HG03139 (cell line): ENCODE data around the gene RIN2.

Source experiments
- ATAC-seq: cut with Tn5 transposase; IDR thresholded peaks from one replicate; pipeline ENCODE4 v1.9.1; 2021; ENCODE audit not compliant: unreplicated experiment

RIN2 gene

GRCh38 chr20:19758133-19758500, at the start of gene RIN2:
TSS of gene RIN2 (plus strand) at chr20:19758258. CDS start at chr20:19889602, 131,344 bp downstream.
- no peak for ATAC-seq

- ATAC-seq: no peak
Observed at GRCh38 chr20:19709635-19710335, 48.3 kb upstream of the RIN2 start.

DNA sequence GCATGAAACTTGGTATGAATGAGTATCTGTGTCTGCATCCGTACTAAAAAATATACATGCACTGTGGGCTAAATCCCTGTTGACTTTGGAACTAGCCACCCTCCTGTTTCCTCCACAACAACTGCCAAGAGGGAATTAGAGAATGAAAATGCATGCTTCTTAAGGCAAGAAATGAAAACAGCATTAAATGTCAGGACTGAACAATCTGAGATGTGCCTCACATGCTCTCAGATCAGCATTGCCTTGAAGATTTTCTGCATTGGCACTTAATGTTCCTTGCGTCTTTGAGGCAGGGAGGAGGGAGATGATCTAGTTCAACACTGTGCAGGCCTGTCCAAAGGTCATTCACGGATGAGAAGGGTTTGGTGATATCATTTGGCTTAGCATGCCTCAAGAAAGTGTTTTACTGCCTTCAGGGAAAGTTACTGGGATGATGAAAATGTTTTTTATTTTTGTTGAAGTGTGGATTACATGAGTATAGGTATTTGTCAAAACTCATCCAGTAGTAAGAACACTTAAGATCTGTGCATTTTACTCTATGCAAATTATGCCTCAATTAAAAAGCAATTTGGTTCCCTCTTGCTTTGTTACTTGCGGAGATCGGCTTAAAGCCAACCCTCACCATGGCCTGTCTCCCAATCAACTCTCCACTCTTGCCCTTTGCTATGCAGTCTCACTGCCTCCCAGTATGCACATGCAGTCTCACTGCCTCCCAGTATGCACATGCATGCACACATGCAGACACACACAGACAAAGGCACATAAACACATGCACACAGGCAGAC, 47.5 kb upstream of the RIN2 start:
- ATAC-seq: no peak

DNA sequence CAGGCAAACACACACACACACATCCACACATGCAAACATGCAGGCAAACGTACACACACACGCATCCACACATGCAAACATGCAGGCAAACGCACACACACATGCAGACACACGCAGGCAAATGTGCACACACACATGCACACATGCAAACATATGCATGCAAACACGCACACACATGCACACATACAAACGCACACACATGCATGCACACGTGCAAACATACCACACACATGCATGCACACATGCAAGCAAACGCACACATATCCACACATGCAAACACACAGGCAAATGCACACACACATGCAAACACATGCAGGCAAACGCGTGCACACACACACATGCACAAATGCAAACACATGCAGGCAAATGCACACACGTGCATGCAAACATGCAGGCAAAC, 46.9 kb upstream of the RIN2 start:
- ATAC-seq: no peak

- no peak for ATAC-seq
Observed at GRCh38 chr20:19712721-19713260, 45.3 kb upstream of the RIN2 start.

- ATAC-seq: no peak
Observed at GRCh38 chr20:19713822-19714578, 44.1 kb upstream of the RIN2 start.

DNA sequence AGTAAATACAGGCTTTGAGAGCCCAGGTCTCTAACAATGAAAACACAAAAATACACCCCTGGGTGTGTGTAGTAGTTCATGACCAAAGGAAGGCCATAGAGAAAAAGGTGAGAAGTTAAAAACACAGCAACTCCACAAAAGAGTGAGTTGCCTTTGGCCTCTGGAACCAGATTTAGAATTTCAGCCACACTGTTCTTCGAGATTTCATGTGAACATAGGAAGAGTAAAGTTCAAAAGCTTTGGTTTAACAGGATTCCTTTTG, 43.5 kb upstream of the RIN2 start:
- ATAC-seq: no peak

GRCh38 chr20:19715986-19716385, 42.1 kb upstream of the RIN2 start:
- ATAC-seq: no peak

- ATAC-seq: no peak
Observed at GRCh38 chr20:19718880-19719279, 39.2 kb upstream of the RIN2 start.

GRCh38 chr20:19720991-19721390, 37.1 kb upstream of the RIN2 start:
- no peak for ATAC-seq

- ATAC-seq: no peak
Observed at GRCh38 chr20:19723051-19723450, 35.0 kb upstream of the RIN2 start.

- ATAC-seq: no peak
Observed at GRCh38 chr20:19723813-19724430, 34.1 kb upstream of the RIN2 start.

DNA sequence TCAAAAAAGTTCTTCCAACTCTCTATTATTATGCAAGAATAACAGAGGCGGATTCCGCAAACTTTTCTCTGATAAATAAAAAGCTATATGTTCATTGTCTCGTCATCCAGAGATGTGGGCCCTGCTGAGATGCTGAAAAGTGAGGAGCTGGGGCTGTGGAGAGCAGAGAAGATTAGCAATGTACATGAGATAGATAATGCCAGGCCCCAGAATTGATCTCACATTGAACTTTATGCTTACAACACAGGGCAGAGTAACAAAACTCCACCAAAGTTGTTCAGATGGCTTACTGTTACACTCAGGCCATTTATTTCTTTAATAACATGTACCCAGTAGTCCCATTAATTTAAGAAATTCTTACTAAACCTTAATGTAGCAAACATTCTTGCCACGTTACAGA, 32.7 kb upstream of the RIN2 start:
- ATAC-seq: no peak

GRCh38 chr20:19725814-19726525, 32.1 kb upstream of the RIN2 start:
- no peak for ATAC-seq

DNA sequence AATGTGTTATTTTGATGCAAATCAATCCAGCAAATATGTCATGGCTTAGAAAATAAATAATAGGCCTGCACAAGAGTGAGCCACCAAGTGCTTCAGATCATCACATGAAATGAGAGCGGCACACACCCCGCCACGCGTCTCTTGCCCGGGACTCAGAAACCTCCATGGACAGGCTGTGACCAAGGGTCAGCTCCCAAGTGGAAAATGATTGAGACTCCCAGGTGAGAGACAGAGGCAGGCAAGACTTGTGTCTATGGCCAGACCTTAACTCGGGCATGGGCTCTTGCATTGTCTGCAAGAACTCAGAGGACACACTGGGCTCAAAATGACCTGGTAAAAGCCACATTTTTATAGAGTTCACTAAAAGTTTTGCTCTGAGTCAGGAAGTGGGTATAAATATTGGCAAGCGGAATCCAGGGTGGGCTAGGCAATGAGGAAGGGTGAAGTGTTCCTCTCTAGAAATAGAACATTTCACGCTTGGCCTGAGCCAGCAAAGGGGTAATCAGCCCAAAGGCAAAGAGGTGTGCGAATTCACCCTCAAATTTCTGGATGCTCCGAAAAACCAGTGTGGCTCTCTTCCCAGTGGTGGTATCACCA, 30.7 kb upstream of the RIN2 start:
- no peak for ATAC-seq

GRCh38 chr20:19729672-19730071, 28.4 kb upstream of the RIN2 start:
- ATAC-seq: no peak

GRCh38 chr20:19730706-19731105, 27.4 kb upstream of the RIN2 start:
- no peak for ATAC-seq

GRCh38 chr20:19734811-19735210, 23.2 kb upstream of the RIN2 start:
- ATAC-seq: no peak

- ATAC-seq: no peak
Observed at GRCh38 chr20:19735446-19735845, 22.6 kb upstream of the RIN2 start.

DNA sequence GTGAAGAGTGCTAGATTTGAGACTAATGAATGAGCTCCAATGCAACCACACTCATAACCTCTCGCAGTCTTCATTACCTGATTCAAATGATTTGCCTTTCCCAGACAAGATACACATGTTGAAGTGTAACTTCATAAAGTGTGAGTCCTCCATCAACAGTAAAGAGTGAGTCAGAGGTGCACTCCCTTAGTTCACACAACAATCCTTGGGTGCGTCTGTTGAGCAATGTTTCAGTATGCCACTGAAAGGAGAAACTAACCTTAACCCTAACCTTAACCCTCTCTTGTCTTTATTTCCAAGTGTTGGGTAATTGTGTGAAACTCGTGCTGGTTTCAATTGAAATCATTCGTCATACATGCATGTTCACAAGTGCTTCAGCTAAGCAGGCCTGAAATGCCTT, 21.0 kb upstream of the RIN2 start:
- no peak for ATAC-seq
